H4 (cell line): ENCODE results near the gene GINS1. TPM values are rescaled to one million over a fixed set of nuclear protein-coding genes. Genes with fewer than 3 reads are reported as not detected.
"Not testable (repeated sequence)": the region's sequence is repeated elsewhere in the genome, so short reads cannot be mapped to it uniquely, and the experiment has no call there.

Experiments
- DNase-seq: peaks from one replicate; pipeline ENCODE4 v3.0.0-alpha.2; 2015; ENCODE audit warnings: low spot score
- total RNA-seq: library from RNA; depleted of rRNA; stranded (reverse); fragments of >200 nt; shearing (Covaris generic); gene quantifications from 2 replicates; pipeline ENCODE4 v1.2.3, GENCODE V29; 2014

The GINS1 gene
- total RNA-seq, 1 experiment from 2014 or later = 20.3 TPM

DNA sequence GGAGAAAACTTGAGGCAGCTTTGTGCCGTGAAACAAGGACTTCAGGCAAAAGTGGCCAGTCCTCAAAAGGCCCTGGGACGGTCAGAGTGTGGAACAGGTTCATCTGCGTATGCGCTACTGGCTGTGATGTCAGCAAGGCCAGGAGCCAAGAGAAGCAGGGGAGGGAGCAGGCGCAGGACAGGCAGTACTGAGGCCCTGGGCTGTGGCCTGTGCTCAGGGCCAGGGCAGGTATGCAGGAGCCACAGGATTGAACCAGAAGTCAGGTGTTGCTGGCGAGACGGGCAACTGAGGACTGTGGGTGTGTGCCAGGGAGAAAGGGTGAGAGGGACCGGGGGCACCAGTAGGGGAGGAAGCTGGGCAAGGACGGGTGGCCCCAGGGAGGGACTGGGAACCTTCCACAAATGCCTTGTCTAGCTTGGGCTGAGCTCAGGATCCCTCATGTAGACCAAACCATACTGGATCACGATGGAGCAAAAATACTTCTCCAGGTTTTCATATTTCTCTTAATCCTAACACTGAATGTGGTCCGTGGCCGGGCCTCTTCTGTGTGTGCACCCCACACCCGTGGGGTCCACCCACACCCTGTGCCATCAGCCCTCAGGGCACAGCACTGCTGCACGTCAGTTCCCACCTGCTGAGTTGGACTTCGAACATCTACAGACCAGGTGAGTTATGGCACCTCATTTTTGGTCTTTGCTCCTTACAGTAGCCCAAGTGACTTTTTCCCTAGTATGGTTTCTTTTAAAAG lies 46.9 kb downstream of the GINS1 start:
- DNase-seq = no peak

DNA sequence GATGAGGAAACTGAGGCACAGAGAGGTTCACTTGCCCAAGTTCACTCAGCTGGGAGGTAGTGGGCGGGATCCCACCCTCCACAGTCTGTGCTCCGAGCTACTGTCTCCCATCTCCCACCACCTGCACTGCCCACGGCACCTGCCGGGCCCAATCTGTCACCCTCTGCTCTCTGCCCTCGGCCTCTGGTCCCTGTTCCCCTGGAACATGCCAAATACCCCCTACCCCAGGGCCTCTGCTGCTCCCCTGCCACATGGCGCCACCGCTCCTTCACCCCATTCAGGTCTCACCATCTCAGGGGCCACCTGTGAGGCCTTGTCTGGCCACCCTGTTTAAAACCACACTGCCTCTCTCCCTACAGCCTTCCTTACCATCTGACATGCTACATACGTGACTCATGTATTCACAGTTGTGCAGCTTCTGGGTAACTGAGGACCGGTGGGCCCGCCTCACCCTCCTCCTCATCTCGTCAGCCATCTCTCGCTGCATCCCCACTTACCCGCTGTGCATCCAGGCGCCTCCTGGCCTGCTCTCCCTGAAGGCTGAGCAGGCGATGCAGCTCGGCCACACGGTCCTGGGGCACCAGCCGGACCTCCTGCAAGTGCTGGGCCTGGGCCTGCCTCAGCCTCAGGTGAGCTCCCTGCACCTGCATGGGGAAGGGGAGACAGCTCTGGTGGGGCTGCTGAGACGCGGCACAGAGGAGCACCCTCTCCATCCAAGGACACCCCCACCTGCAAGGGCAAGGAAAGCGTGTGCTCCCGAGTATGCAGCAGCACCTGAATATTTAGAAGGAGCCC lies 50.6 kb downstream of the GINS1 start:
- DNase-seq = no peak

GRCh38 chr20:25459111-25459830 lies 51.8 kb downstream of the GINS1 start:
- DNase-seq = no peak

DNA sequence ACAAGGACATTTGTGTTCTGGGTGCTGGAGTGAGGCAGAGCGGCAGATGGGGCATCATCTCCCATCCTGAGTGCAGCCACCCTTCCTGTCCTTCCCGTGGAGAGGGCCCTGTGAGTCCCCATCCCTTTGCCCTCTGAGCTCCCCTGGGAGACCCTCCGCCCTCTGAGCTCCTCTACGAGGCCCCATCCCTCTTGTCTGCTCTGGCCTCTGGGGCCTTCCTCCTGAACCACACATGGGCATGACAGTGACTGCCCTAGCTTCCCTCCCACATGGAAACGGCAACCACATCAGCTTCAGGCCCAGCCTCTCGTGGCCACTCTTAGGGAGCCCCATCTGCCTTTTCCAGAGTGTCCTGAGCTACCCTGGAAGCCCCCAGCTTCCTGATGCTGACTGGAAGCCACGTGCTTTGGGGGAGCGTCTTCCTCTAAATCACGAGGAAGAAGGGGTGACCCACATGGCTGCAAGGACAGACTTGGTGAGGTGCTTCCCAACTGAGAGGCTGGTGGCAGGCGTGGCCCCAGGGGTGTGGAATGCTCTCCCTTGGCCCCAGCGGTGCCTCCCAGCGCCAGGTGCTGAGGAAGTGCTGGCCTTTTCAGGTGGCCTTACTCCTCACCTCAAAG lies 52.6 kb downstream of the GINS1 start:
- DNase-seq = no peak

DNA sequence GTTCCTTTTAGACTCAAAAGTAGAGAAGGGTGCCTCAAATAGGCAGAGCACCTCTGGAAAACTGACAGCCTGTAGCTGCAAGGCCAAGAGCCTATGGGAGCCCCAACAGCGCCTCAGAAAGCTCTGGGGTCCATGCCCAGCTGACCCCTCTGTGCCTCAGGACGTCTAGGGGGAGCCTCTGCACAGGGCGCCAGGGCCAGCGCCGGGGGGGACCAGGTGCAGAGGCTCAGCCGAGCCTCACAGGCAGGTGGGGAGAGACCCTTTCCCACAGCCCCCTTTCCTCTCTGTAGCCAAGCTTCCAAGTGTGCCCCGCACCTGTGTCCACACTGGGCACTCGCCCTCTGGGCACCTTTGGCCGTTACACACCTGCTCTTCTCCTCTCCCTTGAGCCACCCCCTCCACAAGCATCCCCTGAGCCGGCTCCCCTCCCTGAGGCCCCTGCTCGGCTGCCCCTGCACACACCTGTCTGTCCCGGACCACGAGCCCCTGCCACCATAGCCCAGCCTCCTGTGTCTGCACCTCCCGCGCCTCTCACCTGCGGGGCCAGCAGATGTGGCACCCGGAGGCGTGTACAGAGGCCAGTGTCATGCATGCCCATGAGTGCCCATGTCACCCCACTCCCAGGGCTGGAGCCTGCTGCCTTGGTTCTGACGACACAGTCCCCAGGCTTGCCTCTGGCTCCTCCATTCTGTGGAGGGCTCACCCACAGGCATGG lies 53.2 kb downstream of the GINS1 start:
- DNase-seq = no peak

DNA sequence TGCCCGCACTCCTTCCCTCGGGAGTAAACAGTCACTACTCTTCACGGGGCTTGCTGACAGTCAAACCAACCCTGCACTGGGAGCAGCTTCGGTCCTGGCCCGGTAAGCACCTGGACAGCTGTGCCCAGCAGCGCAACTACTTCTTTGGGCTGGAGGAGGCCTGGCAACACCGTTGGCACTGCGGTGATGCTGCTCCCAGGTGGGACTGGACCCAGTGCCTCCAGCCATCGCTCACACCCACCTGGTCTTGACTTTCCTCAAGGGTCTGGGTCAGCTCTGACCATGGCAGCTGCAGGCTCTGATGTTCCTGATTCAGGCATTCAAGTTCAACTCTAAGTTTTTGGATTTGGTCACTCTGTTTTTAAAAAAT lies 53.8 kb downstream of the GINS1 start:
- no peak for DNase-seq

DNA sequence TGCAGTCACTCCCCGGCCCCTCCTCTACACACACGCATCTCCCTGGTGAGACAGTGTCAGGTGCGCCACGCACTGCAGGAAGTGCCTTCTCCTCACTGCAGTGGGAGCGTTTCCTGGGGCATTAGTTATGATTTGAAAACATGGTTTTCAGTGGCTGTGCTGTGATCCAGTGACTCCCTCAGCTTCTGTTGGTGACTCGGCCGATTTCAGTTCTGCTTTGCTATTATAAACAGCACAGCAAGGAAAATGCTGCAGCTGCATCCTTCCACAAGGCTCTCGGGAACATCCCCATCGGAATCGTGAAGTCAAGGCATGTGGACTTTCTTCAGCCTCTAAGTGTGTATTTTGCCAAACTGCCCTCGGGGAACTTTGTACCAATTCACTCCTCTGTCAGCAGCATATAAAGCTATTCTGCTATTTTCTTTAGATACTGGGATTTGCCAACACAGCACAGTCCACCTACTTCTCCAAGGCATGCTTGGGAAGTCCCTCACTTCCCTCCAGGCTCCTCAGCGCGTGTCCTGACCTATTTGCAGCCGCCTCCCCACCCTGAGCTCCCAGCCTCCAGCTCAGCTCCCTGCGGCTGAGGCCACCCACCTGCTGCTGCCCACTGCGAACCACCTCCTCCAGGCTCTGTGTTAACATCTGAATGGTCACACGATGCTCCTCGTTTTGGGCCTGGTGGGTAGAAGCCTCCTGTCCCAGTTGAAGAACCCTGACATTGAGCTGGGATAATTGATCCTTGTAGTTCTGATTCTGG lies 54.5 kb downstream of the GINS1 start:
- DNase-seq = no peak

DNA sequence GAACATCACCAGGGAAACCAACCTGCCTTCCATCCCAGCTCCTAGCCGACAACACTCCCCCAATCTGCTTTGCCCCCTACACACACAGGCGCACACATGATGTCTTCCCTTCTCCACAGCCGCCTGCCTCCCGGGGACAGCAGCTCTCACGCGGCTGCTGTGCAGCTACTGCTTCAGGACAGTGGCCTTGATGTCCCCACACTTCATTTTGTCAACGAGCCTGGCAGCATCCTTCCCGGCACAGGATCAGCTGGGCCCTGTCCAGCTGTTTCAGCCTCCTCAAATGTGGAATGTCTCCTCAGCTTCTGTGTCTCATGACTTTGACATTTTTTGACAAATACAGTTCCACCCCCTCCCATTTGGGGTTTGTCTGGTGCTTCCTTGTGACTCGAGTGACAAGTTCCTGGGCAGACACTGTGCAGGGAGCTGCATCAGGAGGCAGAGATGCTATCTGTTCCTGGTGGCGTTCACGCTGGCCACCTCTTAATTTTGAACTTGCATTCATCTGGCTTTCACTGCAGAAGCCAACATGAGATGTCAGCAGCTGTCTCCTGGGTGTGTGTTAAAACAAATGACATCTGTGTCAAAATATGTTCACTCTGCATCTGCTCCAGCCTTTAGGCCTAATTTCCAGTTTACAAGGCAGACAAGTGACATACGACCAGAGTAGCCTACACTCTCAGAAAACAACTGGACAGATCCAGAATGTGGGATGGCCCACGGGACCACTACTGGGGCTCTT lies 57.2 kb downstream of the GINS1 start:
- DNase-seq = no peak

- no peak for DNase-seq
These were observed 58.0 kb downstream of the GINS1 start for GRCh38 chr20:25465243-25466135.

DNA sequence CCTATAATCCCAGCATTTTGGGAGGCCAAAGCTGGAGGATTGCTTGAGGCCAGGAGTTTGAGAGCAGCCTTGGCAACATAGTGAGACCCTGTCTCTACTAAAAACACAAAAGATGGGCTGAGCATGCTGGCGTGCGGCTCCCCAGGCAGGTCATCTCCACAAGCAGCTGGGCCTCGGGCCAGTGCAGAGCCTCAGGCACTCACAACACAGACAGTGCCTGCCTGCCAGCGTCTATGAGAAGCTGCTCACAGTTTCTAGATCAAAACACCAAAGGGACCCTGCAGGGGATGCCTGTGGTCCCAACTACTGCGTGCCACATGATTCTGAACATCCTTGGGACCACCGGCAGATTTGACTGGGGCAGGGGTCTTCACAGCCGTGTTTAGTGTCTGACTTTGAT lies 59.4 kb downstream of the GINS1 start:
- DNase-seq = no peak

GRCh38 chr20:25467441-25467840 lies 60.0 kb downstream of the GINS1 start:
- no peak for DNase-seq

DNA sequence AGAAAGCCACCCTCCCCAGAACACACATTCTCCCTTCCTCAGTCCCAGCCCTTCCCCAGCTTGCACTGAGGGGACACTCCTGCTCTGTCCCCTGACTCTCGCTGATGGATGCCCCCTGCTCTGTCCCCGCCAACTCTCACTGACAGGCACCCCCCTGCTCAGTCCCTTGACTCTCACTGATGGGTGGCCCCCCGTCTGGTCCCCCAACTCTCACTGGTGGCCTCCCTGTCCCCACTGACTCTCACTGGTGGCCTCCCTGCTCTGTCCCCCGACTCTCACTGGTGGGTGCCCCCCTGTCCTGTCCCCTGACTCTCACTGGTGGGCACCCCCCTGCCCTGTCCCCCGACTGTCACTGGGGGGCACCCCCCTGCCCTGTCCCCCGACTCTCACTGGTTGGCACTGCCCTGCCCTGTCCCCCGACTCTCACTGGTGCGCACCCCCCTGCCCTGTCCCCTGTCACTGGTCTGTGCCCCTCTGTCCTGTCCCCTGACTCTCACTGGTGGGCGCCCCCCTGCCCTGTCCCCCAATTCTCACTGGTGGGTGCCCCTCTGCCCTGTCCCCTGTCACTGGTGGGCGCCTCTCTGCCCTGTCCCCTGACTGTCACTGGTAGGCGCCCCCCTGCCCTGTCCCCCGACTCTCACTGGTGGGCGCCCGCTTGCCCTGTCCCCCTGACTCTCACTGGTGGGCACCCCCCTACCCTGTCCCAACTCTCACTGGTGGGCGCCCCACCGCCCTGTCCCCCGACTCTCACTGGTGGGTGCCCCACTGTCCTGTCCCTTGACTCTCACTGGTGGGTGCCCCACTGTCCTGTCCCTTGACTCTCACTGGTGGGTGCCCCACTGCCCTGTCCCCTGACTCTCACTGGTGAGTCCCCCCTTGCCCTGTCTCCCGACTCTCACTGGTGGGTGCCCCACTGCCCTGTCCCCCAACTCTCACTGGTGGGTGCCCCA lies 60.9 kb downstream of the GINS1 start:
- DNase-seq = no peak

GRCh38 chr20:25469558-25469957 lies 62.1 kb downstream of the GINS1 start:
- no peak for DNase-seq

- peak; percentile 31 for DNase-seq
These were observed 62.6 kb downstream of the GINS1 start for GRCh38 chr20:25470045-25470444.

- DNase-seq = no peak
These were observed 63.5 kb downstream of the GINS1 start for GRCh38 chr20:25471020-25471419.

- not testable (repeated sequence) for DNase-seq
These were observed 65.8 kb downstream of the GINS1 start for GRCh38 chr20:25473297-25473696.

- DNase-seq = no peak
These were observed 68.9 kb downstream of the GINS1 start for GRCh38 chr20:25476106-25477013.
